PC-3 (cell line): ENCODE data around the gene KANK4.

Source experiments
- EZH2 ChIP-seq: fragments of 300-600 bp; sonication (generic); IDR thresholded peaks from one replicate; pipeline ENCODE4 v1.6.1; 2017; ENCODE audit warnings: antibody characterized with exemption, mild to moderate bottlenecking, low read length; ENCODE audit not compliant: unreplicated experiment
- EZH2phosphoT487 ChIP-seq: fragments of 300-600 bp; sonication (generic); IDR thresholded peaks from 2 replicates; pipeline ENCODE4 v1.6.1; 2018; ENCODE audit warnings: mild to moderate bottlenecking, antibody characterized with exemption, low read length, borderline replicate concordance
- TF ChIP-seq, protein P1 (sequence below): fragments of 300-600 bp; sonication (generic); conservative IDR thresholded peaks from 2 replicates; pipeline ENCODE4 v1.5.1; 2017; ENCODE audit warnings: antibody characterized with exemption, low read depth, mild to moderate bottlenecking, low read length

- TF ChIP-seq, protein P1, sequence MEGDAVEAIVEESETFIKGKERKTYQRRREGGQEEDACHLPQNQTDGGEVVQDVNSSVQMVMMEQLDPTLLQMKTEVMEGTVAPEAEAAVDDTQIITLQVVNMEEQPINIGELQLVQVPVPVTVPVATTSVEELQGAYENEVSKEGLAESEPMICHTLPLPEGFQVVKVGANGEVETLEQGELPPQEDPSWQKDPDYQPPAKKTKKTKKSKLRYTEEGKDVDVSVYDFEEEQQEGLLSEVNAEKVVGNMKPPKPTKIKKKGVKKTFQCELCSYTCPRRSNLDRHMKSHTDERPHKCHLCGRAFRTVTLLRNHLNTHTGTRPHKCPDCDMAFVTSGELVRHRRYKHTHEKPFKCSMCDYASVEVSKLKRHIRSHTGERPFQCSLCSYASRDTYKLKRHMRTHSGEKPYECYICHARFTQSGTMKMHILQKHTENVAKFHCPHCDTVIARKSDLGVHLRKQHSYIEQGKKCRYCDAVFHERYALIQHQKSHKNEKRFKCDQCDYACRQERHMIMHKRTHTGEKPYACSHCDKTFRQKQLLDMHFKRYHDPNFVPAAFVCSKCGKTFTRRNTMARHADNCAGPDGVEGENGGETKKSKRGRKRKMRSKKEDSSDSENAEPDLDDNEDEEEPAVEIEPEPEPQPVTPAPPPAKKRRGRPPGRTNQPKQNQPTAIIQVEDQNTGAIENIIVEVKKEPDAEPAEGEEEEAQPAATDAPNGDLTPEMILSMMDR = no peak
- no peak for TF ChIP-seq EZH2phosphoT487
- no peak for TF ChIP-seq EZH2
These were observed 56.0 kb downstream of the KANK4 start for GRCh38 chr1:62263006-62263813.
